Glomerular endothelial cell (primary cell): ENCODE results near the gene PSMC4. TPM values are rescaled to one million over a fixed set of nuclear protein-coding genes. Genes with fewer than 3 reads are reported as not detected.

Experiments
- DNase-seq: peaks from one replicate; pipeline ENCODE4 v3.0.0-alpha.2; 2011; ENCODE audit warnings: low read depth, low spot score; ENCODE audit errors: extremely low read depth
- total RNA-seq: library from RNA; depleted of rRNA; stranded (reverse); fragments of >200 nt; gene quantifications from 2 replicates; pipeline ENCODE4 v1.2.3, GENCODE V29; 2015

Gene PSMC4
- total RNA-seq, 1 donor from 2014 or later: 132 TPM

DNA sequence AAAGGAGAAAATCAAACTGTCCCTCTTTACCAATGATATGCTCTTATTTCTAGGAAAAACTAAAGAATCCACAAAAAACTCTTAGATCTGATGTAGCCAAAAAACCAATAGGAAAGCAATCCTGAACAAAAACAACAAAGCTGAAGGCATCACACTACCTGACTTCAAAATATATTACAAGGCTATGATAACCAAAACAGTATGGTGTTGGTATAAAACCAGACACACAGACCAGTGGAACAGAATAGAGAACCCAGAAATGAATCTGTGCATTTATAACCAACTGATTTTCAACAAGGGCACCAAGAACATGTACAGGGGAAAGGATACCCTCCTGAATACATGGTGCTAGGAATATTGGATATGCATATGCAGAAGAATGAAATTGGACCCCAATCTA, 16.2 kb downstream of the PSMC4 start:
- no peak for DNase-seq

- DNase-seq: no peak
These were observed 16.6 kb downstream of the PSMC4 start for GRCh38 chr19:39987596-39987995.

DNA sequence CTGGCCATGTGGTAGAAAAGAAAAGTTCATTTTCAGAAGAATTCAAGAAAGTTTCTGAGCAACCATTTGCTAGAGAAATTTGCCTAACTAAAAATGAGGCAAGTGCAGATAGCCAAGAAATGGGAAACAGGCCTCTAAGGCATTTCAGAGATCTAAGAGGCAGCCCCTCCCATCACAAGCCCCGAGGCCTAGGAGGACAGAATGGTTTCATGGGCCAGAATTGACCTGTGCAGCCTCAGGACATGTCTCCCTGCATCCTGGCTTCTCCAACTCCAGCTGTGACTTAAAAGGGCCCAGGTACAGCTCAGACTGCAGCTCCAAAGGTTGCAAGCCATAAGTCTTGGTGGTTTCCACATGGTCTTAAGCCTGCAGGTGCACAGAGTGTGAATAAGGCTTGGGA, 22.6 kb downstream of the PSMC4 start:
- DNase-seq: no peak

DNA sequence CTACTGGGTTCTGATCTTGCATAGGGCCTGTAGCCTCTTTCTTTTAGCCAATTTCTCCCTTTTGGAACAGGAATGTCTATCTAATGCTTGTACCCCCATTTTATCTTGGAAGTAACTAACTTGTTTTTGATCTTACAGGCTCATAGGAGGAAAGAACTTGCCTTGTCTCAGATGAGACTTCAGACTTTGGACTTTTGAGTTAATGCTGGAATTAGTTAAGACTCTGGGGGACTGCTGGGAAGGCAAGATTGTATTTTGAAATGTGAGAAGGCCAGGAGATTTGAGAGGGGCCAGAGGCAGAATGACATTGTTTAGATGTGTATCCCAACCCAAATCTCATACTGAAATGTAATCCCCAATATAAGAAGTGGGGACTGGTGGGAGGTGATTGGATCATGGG, 23.4 kb downstream of the PSMC4 start:
- DNase-seq: no peak

DNA sequence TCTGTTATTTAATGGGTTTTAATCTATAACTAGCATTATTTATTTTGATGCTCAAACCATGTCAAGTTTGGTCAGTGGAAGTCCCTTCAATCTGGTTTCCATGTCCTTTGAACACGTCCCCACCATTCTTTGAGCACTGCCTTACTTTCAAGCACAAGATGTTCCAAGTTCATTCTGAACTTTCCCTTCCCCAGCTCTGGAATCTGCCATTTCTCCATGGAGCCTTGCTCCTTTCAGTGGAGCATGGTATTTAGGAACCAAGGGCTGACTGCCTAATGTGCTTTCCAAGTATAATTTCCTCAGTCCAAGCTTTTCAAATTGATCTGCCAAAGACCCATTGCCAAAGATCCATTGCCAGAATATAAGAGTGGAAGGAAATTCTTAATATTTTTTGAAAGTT, 24.8 kb downstream of the PSMC4 start:
- DNase-seq: no peak

GRCh38 chr19:39996218-39996810, 25.3 kb downstream of the PSMC4 start:
- DNase-seq: peak; percentile 20

GRCh38 chr19:39996811-39997637, 26.1 kb downstream of the PSMC4 start, which contains the start of gene ZNF546:
TSS of gene ZNF546 (plus strand) at chr19:39997060. CDS start at chr19:39998327, 1,267 bp downstream.
- DNase-seq: peak; percentile 58

DNA sequence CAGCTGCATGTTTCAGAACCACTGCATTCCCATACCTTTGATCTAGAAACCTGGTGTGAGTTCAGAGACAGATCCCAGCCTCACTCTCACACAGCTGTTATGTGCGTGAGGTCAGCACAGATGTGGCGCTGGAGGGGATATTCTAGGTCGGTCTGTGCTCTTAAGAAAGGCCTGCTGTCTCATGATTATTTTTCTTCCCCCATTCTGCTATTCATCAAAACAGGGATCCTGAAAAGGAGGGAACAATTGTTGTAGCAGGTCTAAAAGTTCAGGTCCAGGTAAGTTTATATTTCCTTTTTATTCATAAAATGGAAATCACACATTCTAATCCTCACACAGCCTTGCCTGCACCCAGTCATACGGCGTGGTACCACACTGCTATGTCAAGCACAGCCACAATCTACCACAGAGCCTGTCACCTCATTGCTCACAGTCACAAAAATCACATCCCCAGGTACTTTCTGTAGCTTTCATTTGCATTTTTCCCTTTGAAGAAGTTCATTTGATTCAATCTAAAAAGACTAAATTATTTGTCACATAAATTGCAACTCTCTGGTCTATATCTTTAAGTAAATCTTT, 26.8 kb downstream of the PSMC4 start:
- DNase-seq: no peak

DNA sequence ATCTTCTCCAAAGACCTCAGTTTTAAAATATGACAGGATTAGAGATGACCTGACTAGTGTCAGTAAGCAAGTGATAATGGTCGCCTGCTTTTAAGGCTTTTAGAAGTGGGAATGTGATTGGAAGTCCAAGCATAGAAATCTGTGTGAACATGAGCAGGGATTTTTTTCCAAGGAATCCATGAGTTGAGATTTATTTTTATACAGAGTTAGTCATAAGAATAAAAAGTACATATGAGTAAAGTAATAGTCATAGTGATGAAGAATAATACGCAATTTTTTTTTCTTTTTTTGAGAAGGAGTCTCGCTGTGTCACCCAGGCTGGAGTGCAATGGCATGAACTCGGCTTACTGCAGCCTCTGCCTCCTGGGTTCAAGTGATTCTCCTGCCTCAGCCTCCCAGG, 27.5 kb downstream of the PSMC4 start:
- no peak for DNase-seq

GRCh38 chr19:40005691-40006272, 34.8 kb downstream of the PSMC4 start:
- no peak for DNase-seq

- DNase-seq: peak; percentile 25
These were observed 35.3 kb downstream of the PSMC4 start for GRCh38 chr19:40006273-40006691.

DNA sequence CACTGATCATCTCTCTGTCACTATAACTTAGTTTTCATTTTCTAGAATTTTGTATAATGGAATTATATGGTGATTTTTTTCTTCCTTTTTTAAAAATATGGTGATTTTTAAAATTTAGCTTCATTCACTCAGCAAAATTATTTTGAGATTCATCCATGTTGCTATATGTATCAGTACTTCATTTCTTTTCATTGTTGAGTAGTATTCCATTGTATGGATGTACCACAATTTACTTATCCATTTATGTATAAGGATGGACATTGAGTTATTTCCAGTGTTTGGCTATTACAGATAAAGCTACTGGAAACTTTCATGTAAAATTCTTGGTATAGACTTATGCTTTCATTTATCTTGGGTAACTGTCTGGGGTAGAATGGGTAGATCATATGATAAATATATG, 38.7 kb downstream of the PSMC4 start:
- DNase-seq: no peak

GRCh38 chr19:40013991-40014390, 43.0 kb downstream of the PSMC4 start:
- no peak for DNase-seq

DNA sequence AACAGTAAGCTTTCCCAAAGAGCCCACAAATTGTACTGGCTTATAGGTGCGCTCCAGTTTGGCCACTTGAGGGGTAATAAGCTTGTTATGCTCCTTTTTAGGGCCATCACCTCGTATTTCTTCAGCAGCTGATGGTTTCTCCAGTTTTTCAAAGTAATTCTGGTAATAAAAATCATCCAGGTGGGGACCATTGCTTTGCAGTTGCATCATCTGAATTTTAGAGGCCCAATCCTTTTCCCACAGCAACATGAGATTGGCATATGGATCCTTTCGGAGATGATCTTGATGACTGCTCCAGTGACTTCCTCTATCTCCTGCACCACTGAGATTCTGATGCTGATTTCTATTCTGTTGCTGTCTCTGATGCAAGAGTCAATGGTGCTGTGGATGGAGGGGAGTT, 53.0 kb downstream of the PSMC4 start:
- DNase-seq: no peak

DNA sequence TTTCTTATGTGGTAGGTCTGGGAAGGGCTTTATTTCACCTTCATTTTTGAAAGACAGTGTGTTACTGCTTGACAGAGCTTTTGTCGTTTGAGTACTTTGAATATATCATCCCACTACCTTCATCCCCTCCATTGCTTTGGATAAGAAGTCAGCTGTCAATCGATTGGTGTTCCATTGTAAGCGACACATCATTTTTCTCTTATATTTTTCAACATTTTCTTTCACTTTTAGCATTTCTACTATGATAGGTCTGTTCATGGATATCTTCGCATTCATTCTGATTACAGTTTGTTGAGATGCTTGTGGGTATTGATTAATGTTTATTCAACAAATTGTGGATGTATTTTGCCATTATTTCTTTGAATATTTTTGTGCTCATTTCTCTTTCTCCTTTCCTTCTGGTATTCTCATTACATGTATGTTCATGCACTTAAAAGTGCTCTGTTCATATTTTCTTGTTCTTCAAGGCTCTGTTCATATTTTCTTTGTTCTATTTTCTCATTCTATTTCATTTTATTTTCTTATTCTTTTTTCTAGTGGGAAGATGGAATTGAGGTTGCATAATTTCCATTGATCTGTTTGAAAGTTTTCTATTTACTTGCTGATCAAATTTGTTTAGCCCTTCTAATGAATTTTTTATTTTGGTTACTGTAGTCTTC, 55.1 kb downstream of the PSMC4 start:
- DNase-seq: no peak

- DNase-seq: no peak
These were observed 55.6 kb downstream of the PSMC4 start for GRCh38 chr19:40026597-40026970.

Other genes starting within 250 kb of the PSMC4 start
- not detected in 2 replicates for gene CLC, start 233.1 kb upstream of the PSMC4 start, total RNA-seq
- gene LEUTX, start 192.3 kb upstream of the PSMC4 start, total RNA-seq: not detected in 2 replicates
- 34.7 and 40.4 TPM in 2 replicates for gene DYRK1B, start 137.0 kb upstream of the PSMC4 start, total RNA-seq
- 108 and 123 TPM in 2 replicates for gene FBL, start 124.8 kb upstream of the PSMC4 start, total RNA-seq
- 0.12 and 0.82 TPM in 2 replicates for gene FCGBP, start 36.5 kb upstream of the PSMC4 start, total RNA-seq
- gene ZNF546, start 25.9 kb downstream of the PSMC4 start, total RNA-seq: 0.99 and 2.7 TPM in 2 replicates
- 7.7 and 11.3 TPM in 2 replicates for gene ZNF780B, start 85.1 kb downstream of the PSMC4 start, total RNA-seq
- 10.5 and 11.8 TPM in 2 replicates for gene ZNF780A, start 119.8 kb downstream of the PSMC4 start, total RNA-seq
- gene MAP3K10, start 220.3 kb downstream of the PSMC4 start, total RNA-seq: 12.0 and 21.7 TPM in 2 replicates
- not detected in 2 replicates for gene TTC9B, start 247.2 kb downstream of the PSMC4 start, total RNA-seq